HEK293T (cell line): ENCODE results near the gene PFN1.
A peak's percentile ranks its signal among the peaks of the same experiment; 100 is the strongest.

Experiments
- CTCF ChIA-PET: fragments of 350-600 bp; formaldehyde crosslinking; extraction: SDS; loops from one replicate; lab custom pipeline; 2021; ENCODE audit warnings: antibody characterized with exemption, inconsistent platforms; lab: Yijun Ruan, JAX
- POLR2A ChIA-PET: fragments of 350-600 bp; formaldehyde crosslinking; extraction: SDS; loops from one replicate; lab custom pipeline; 2020; ENCODE audit warnings: antibody characterized with exemption, inconsistent platforms; lab: Yijun Ruan, JAX
- DNase-seq: peaks from one replicate; pipeline ENCODE4 v3.0.0; 2012; ENCODE audit warnings: mixed read lengths; ENCODE audit errors: extremely low spot score
- ARNT ChIP-seq: fragments of 450-650 bp; IDR thresholded peaks from 2 replicates; pipeline ENCODE4 v1.6.1; 2017; ENCODE audit warnings: mild to moderate bottlenecking
- BHLHE40 ChIP-seq: fragments of 450-650 bp; IDR thresholded peaks from 2 replicates; pipeline ENCODE4 v1.6.1; 2016; ENCODE audit warnings: mild to moderate bottlenecking, moderate library complexity, borderline replicate concordance
- CTBP1 ChIP-seq: fragments of 450-650 bp; IDR thresholded peaks from 2 replicates; pipeline ENCODE4 v1.6.1; 2016; ENCODE audit warnings: borderline replicate concordance
- ELF4 ChIP-seq: fragments of 450-650 bp; IDR thresholded peaks from 2 replicates; pipeline ENCODE4 v1.6.1; 2017; ENCODE audit warnings: antibody characterized with exemption
- FOXA1 ChIP-seq: fragments of 450-650 bp; IDR thresholded peaks from 2 replicates; pipeline ENCODE4 v1.6.1; 2016; ENCODE audit warnings: mild to moderate bottlenecking
- FOXK2 ChIP-seq: fragments of 450-650 bp; IDR thresholded peaks from 2 replicates; pipeline ENCODE4 v1.6.1; 2016; ENCODE audit warnings: mild to moderate bottlenecking
- FOXM1 ChIP-seq: fragments of 450-650 bp; IDR thresholded peaks from 2 replicates; pipeline ENCODE4 v1.6.1; 2017; ENCODE audit warnings: mild to moderate bottlenecking, borderline replicate concordance
- HDGF ChIP-seq: fragments of 450-650 bp; IDR thresholded peaks from 2 replicates; pipeline ENCODE4 v1.6.1; 2017; ENCODE audit warnings: antibody characterized with exemption, borderline replicate concordance
- L3MBTL2 ChIP-seq: fragments of 450-650 bp; conservative IDR thresholded peaks from 2 replicates; pipeline ENCODE4 v1.6.1; 2016; ENCODE audit warnings: mild to moderate bottlenecking
- LEF1 ChIP-seq: fragments of 450-650 bp; IDR thresholded peaks from 2 replicates; pipeline ENCODE4 v1.6.1; 2017; ENCODE audit warnings: mild to moderate bottlenecking, borderline replicate concordance
- NFRKB ChIP-seq: fragments of 450-650 bp; IDR thresholded peaks from 2 replicates; pipeline ENCODE4 v1.6.1; 2016; ENCODE audit warnings: mild to moderate bottlenecking, moderate library complexity
- SP1 ChIP-seq: fragments of 450-650 bp; IDR thresholded peaks from 2 replicates; pipeline ENCODE4 v1.6.1; 2017
- SUZ12 ChIP-seq: fragments of 450-650 bp; IDR thresholded peaks from 2 replicates; pipeline ENCODE4 v1.6.1; 2016; ENCODE audit warnings: mild to moderate bottlenecking
- TARDBP ChIP-seq: fragments of 450-650 bp; IDR thresholded peaks from 2 replicates; pipeline ENCODE4 v1.6.1; 2016
- ZNF384 ChIP-seq: fragments of 450-650 bp; IDR thresholded peaks from 2 replicates; pipeline ENCODE4 v1.6.1; 2016
- TF ChIP-seq, protein P1 (sequence below): fragments of 450-650 bp; IDR thresholded peaks from 2 replicates; pipeline ENCODE4 v1.6.1; 2016

PFN1 gene

GRCh38 chr17:4942760-4943508 is 5.4 kb downstream of the PFN1 start:
- ChIA-PET CTCF (no interaction called here), POLR2A (interaction anchor here (3.6 kb wide), 1 partner anchor 24 kb away, joined by 14 read pairs; the partner anchor contains the start of gene SPAG7)

GRCh38 chr17:4941319-4941610 is 7.1 kb downstream of the PFN1 start:
- POLR2A ChIA-PET: interaction anchor here (3.1 kb wide), 1 partner anchor 26 kb away, joined by 84 read pairs; the partner anchor contains the start of gene SPAG7
- DNase-seq: no peak
- CTCF ChIA-PET: interaction anchor here (1.1 kb wide), 1 partner anchor 46 kb away, joined by 3 read pairs; the partner anchor contains the start of gene CAMTA2
- TF ChIP-seq ELF4 (no peak), TARDBP (no peak), SUZ12 (no peak), L3MBTL2 (no peak), HDGF (no peak), FOXA1 (no peak), ZNF384 (no peak), LEF1 (no peak), BHLHE40 (no peak), FOXK2 (no peak), CTBP1 (no peak), SP1 (no peak), NFRKB (no peak), FOXM1 (no peak), ARNT (no peak)
- TF ChIP-seq, protein P1, sequence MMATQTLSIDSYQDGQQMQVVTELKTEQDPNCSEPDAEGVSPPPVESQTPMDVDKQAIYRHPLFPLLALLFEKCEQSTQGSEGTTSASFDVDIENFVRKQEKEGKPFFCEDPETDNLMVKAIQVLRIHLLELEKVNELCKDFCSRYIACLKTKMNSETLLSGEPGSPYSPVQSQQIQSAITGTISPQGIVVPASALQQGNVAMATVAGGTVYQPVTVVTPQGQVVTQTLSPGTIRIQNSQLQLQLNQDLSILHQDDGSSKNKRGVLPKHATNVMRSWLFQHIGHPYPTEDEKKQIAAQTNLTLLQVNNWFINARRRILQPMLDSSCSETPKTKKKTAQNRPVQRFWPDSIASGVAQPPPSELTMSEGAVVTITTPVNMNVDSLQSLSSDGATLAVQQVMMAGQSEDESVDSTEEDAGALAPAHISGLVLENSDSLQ: no peak

More at GRCh38 chr17:4942760-4943508, 5.4 kb downstream of the PFN1 start:
- no peak for DNase-seq
- TF ChIP-seq SP1: no peak
- TF ChIP-seq NFRKB: no peak
- TF ChIP-seq LEF1: no peak
- TF ChIP-seq FOXK2: no peak
- no peak for TF ChIP-seq BHLHE40
- no peak for TF ChIP-seq FOXA1
- TF ChIP-seq FOXM1: no peak
- TF ChIP-seq HDGF: no peak
- no peak for TF ChIP-seq TARDBP
- no peak for TF ChIP-seq ELF4
- TF ChIP-seq ARNT: no peak
- TF ChIP-seq CTBP1: no peak
- TF ChIP-seq L3MBTL2: no peak
- no peak for TF ChIP-seq ZNF384

GRCh38 chr17:4940555-4941318 is 7.6 kb downstream of the PFN1 start:
- peak; percentile 83 for DNase-seq
- ChIA-PET CTCF (interaction anchor here (0.9 to 1.1 kb wide), 4 partner anchors 11 to 364 kb away, joined by 3 to 5 read pairs (median 3); partner anchors contain the start of gene CAMTA2), POLR2A (interaction anchor here (0.6 to 3.5 kb wide), 29 partner anchors 10 to 441 kb away, joined by 3 to 101 read pairs (median 6); partner anchors contain the start of genes CAMTA2, ENO3, INCA1 and KIF1C)
- no peak for TF ChIP-seq SP1
- peak; percentile 15; the same call in 1 of the 2 replicates for TF ChIP-seq ELF4

DNA sequence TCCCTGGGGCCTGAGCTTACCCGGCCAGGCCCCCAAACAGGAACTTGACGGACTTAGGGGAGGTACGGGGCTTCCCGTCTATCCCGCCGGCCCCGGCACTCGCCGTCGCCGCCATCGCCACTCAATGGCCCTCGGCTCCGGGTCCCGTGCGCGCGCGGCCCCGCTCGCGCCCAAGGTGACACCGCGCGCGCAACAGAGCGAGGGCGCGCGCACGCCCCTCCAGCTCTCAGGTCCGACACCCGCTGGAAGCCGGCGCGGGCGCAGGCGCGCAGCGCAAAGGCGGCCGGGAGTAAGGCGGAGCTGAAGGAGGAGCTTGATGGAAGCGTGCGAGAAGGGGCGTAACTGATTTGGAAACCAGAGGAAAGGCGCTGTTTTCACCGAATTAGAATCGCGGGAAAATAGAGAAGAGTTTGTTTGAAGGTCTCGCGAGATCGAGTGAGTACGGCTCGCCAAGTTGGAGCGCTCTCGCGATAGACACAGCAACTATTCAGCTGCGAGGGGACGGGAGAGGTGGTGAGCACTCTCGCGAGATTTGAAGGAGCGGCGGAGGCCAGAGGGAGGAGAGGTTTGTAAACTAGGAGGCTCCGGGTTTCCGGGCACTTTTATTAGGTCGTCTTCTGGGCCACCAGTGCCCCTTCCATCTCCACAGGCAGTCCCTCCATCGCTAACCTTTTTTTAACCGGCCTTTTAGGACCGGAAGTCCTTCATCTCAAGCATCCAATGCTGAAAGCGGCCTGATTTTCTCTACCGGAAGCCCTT is 8.4 kb downstream of the PFN1 start, which contains the start of the genes RNF167 and SLC25A11:
TSS of gene RNF167 (plus strand) at position 473 of the 759 bp plus-strand sequence. CDS start 642 bp downstream, outside the sequence.
TSS of gene SLC25A11 (minus strand) at position 251 of the 759 bp plus-strand sequence. CDS start at position 115, 136 bp downstream.
- TF ChIP-seq SUZ12: no peak
- TF ChIP-seq SP1: peak; percentile 94
- no peak for TF ChIP-seq BHLHE40
- TF ChIP-seq CTBP1: no peak
- TF ChIP-seq L3MBTL2: peak; percentile 31
- TF ChIP-seq ELF4: peak; percentile 70
- TF ChIP-seq, protein P1: peak; percentile 81
- CTCF ChIA-PET: interaction anchor here (0.8 to 1.0 kb wide), 4 partner anchors 12 to 363 kb away, joined by 3 to 5 read pairs (median 3); partner anchors contain the start of gene CHRNE
- peak; percentile 96 for DNase-seq
- POLR2A ChIA-PET: interaction anchor here (0.6 to 3.5 kb wide), 34 partner anchors 11 to 440 kb away, joined by 3 to 101 read pairs (median 4); partner anchors contain the start of genes CAMTA2, ENO3, INCA1 and KIF1C

DNA sequence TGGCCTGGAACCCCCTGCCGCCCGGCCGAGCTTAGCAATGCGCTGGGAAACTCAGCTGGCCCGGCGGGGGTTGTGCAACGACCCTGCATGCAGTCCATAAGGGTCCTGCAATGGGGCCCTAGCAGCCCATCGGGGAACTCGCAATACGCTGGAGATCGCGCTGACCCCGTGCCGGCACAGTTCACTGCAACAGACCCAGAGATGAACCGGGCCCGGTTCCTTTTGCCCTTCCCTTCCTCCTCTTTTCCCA is 8.9 kb downstream of the PFN1 start:
- POLR2A ChIA-PET: interaction anchor here (0.8 to 3.5 kb wide), 25 partner anchors 10 to 384 kb away, joined by 3 to 101 read pairs (median 6); partner anchors contain the start of genes CAMTA2, ENO3, INCA1 and KIF1C
- CTCF ChIA-PET: interaction anchor here (0.8 kb wide), 1 partner anchor 36 kb away, joined by 3 read pairs; the partner anchor contains the start of gene CHRNE
- TF ChIP-seq, protein P1: no peak
- TF ChIP-seq BHLHE40: no peak
- no peak for TF ChIP-seq FOXM1
- TF ChIP-seq NFRKB: no peak
- no peak for TF ChIP-seq L3MBTL2
- TF ChIP-seq ELF4: no peak
- no peak for TF ChIP-seq ZNF384
- TF ChIP-seq SUZ12: no peak
- no peak for TF ChIP-seq CTBP1
- TF ChIP-seq HDGF: no peak
- TF ChIP-seq FOXA1: no peak
- DNase-seq: no peak
